ENCODE data around the gene PELI1.
"Not testable (repeated sequence)": the region's sequence is repeated elsewhere in the genome, so short reads cannot be mapped to it uniquely, and the experiment has no call there.

PELI1 gene

DNA sequence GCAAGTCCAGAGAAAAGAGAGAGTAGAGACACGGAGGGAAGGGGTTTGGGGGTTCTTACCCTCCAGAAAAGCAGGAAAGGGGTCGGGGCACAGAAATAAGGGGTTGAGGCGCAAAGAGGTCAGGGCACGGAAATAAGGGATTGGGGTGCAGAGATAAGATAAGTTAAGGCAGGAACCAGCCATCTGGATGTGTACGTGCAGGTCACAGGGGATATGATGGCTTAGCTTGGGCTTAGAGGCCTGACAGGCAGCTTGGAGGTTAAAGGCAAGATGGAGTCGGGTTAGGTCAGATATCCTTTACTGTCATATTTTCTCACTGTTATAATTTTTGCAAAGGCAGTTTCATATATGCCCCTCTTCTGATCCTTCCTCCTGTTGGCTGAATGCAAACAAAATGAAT lies 64.5 kb downstream of the PELI1 start:
- DNase-seq: not testable (repeated sequence)

DNA sequence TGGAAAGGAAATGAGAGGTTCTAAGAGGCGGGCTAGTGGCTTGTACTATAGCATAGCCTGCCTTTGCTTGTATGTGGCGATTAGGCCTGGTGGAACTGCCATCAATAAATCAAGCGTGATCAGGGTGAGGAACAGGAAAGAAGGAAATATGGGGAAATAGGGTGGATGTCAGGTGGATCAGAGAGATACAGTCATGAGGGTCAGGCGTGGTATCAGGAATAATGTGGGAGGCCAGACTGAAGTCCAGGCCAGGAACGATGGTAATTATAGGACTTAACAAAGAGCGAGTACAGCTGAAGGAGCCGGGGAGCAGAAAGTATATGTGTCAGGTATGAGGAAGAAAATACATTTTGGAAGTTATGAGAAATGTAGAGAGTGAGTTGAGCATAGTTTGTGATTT lies 67.4 kb downstream of the PELI1 start:
- DNase-seq: not testable (repeated sequence)

DNA sequence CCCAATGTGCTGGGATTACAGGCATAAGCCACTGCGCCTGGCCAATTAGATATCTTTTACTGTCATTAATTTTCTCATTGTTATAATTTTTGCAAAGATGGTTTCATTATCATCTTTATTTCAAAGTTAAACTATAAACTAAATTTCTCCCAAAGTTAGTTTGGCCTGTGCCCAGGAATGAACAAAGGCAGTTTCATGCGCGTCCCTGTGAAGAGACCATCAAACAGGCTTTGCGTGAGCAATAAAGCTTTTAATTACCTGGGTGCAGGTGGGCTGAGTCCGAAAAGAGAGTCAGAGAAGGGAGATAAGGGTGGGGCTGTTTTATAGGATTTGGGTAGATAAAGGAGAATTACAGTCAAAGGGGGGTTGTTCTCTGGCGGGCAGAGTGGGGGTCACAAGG lies 69.6 kb downstream of the PELI1 start:
- DNase-seq: not testable (repeated sequence)

DNA sequence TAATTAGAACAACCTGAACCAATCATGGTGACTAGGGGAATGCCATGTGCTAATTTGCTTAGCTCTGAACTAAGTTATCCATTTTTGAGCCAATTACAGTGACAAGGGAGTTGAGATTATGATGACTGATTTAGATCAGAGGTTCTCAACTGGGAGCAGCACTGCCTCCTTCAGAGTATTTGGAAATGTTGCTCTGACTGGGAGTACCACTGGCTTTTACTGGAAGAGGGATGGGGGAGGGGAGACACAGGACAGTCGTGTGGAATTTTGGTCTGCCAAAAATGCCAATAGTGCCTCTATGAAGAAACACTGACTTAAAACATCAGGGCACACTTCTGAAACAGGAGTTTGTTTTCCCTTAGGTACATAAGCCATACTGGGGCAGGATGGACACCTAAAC lies 76.9 kb downstream of the PELI1 start:
- DNase-seq: no peak

DNA sequence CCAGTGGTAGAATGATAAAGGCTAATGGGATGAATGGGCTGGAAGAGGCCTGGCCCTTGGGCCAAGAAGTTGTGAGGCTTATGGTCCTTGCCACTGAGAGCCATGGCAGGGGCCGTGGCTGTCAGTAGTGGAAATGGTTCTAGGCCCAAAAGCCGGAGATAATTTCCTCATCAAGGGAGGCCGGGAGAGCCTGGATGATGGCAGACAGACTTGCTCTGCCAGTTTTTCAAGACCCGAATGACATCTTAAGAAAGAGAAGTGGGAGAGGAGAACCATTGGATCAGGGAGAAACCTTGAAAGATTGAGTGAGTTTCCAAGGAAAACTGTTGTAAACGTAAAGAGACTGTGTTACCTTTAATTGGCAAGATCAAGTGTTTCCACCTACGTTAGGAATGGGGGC lies 78.7 kb downstream of the PELI1 start:
- DNase-seq: no peak

DNA sequence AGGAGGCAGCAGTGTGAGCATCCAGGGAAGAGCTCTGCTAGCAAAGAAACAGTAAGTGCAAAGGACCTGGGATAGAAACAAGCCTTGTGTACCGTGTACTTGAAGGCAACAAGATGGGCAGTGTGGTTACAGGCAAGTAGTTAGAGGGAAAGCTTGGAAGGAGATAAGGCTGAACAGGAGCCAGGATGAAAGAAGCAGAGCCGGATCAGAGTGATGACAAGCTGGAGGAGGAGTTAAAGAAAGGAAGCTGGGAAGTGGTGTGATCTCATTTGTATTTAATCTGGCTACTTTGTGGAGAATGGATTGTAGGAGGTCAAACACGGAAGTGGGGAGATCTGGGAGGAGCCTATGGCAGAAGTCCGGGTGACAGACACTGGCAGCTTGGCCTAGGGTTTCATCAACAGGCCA lies 80.3 kb downstream of the PELI1 start:
- no peak for DNase-seq

DNA sequence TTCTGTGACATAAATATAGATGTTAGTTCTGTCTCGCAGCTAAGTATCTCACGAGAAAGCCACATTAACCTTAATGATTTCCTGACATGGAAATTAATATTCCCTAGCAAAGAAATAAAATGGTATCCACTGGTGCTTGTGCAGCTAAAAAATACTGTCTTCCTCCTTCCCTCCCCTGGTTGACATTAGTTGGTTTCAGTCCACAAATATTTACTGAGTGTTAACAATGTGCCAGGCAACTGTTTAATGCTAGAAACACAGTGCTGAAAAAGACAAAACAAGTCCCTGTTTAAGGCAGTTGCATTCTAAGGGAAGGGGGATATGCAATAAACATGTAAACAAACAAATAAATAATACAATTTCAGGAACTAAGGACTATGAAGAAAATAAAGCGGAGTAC lies 80.8 kb downstream of the PELI1 start:
- no peak for DNase-seq

DNA sequence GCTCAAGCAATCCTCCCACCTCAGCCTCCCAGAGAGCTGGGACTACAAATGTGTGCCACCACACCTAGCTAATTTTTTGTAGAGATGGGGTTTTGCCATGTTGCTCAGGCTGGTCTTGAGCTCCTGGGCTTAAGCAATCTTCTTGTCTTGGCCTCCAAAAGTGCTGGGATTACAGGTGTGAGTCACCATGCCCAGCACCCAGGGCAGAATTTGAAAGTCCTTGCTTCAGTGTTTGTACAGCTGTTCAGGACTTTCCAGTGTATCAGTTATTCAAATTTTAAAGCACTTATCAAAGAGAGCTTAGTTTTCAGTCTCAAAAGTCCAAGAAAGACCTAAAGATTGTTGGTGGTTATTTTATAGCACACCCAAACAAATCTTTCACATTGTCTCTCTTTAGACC lies 81.4 kb downstream of the PELI1 start:
- DNase-seq: no peak

DNA sequence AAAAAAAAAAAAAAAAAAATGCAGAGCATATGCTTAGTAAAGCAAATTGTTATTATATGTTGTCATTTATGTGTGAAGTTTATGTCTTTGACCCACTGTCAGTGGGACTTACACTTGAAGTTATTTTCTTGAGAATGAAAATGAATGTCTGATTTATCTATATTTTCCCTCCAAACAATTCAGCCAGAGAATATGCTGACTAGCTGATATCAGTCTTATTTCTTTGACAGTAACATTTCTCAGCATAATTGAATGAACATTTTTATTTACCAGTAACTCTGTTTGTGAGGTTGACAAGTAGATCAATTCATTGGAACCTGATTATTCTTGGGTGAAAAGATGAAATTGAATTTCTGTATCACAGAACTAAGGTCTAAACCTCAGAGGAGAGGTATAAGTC lies 85.0 kb downstream of the PELI1 start:
- DNase-seq: no peak

DNA sequence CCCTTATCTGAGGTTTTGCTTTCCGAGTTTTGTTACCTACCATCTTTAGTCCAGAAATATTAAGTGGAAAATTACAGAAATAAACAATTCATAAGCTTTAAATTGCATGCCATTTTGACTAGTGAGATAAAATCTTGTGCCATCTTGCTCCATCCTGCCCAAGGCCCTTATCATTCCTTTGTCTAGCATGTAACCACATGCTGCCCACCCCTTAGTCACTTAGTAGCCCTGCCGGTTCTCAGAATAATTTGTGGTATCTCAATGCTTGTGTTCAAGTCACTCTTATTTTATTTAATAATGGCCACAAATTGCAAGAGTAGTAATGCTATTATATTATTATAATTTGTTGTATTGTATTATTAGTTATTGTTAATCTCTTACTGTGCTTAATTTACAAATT lies 88.2 kb downstream of the PELI1 start:
- no peak for DNase-seq

DNA sequence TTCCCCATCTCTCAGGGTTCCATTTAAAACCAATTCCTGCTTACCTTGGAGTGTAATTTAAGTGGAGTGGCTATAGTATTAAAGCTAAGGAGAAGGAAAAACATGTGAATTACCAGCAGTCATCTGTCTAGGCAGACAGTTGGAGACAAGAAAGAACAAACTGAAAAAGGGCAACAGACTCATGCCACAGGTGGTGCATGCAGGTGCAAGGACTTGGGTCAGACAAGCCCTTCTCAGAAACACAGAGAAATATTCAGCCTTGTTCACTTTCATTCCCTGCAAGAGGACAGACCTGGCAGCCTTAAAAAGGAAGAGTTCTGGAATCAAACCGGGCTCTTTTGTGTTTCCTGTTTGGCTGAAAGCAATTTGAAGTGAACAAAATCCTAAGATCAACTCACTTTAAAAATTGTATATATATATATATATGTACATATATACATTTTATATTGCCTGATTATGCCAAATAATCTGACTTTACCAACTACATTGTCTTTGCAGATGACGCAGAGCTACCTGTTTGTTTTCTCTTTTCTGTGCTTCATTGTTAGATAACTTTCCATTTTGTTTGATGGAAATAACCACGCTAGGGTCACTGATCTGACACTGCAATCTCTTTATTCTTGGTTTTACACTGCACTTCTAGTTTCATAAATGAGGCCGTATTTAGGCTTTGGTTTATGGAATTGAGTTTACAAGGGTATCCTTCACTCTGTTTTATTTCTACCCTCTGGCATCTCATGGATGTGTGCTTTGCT lies 89.9 kb downstream of the PELI1 start:
- no peak for DNase-seq

DNA sequence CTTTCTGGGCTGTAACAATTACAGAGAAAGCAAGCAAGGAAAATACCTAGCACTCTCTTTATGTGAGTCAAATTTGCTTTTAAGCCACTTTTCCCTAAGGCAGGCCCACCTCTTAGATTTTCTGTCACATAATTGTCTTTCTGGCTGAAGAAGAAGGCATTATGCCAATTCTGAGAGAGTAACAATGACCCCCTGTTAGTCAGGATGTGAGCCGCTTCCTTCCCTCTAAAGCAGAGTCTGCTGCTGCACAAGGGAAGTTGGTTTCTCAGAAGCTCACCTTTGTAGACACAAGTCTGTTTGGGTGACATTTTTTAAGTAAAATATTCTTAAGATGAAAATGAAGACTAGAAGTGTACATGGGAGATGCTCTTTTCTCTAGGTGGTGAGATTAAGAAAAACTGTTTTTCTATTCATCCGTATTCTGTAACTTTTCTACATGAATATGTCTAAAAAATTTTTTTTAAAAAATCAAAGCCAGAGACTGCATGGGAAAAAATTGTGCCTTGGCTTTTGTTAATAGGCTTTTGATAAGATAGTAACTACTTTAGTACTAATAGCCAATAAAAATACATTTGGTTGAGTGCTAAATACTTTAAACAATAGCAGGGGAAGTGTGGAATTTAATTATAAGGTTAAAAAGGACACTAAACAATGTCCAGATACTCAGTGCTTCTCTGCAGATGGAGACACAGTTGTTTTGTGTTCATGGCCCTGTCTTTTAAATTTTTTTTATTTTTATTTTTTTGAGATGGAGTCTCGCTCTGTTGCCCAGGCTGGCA lies 91.6 kb downstream of the PELI1 start:
- DNase-seq: no peak

DNA sequence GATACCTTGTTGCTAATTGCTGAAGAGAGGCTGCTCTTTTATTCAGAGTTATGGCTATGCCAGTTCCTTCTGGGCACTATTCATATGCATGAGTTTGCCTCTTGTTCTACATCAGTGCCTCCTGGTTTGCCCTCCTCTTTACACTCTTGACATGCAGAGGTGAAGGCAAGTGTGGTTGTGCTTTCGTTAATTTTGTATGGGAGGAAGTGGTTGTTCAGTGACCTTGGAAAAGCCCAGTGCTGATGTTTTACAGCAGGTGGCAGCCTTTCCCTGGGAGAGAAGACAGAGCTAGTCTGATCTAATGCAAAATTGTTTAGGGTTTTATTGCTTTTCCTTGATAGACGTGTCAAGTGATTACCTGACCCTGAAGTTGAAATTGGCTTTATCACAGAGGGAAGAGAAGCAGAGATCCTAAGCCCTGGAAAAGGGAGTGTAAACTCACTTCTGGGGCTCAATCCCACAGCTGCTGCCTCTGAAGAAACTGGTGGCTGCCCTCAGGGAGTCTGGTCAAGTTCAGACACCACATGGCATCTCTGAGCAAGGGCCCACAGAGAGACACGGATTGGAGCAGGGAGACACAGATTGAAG lies 94.5 kb downstream of the PELI1 start:
- peak; percentile 73 for DNase-seq

DNA sequence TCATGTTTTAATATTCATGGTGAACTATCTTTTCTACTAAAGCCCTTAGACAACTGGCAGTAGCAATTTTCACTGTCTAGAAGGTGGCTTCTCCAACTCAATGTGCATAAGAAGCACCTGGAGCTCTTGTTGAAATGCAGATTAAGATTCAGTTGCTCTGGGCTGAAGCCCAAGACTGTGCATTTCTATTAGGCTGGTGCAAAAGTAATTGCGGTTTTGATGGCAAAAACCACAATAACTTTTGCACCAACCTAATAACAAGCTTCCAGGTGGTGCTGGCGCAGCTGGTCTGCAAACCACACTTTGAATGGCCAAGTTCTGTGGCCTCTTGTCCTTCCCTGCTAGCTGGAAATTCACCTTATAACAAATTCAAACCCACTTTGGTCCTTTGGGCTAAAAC lies 98.3 kb downstream of the PELI1 start:
- DNase-seq: no peak

Data from CD4-positive, alpha-beta T cell treated with Interferon gamma for 1 hour (primary cell).